Astrocyte (in vitro differentiated cells and primary cell): ENCODE results near the gene CDK9. TPM values are rescaled to one million over a fixed set of nuclear protein-coding genes. Genes with fewer than 3 reads are reported as not detected.

Experiments
- DNase-seq: peaks from one replicate; pipeline ENCODE4 v3.0.0-alpha.2; 2010; ENCODE audit warnings: low read depth
- FAIRE-seq: peaks from 2 replicates; lab custom pipeline; 2011; peaks lifted over from hg19 to GRCh38; lab: Jason Lieb, UNC
- H2AFZ ChIP-seq: 2 replicates; pipeline ENCODE4 v1.6.0; 2012; ENCODE audit warnings: low read depth, low read length, inconsistent platforms
- H3K27ac ChIP-seq: 2 replicates; pipeline ENCODE4 v1.5.1; 2011; ENCODE audit warnings: low read depth, low read length, inconsistent platforms
- H3K27me3 ChIP-seq: 2 replicates; pipeline ENCODE4 v1.6.0; 2011; ENCODE audit warnings: low read length, inconsistent platforms; ENCODE audit not compliant: insufficient read depth
- H3K36me3 ChIP-seq: 2 replicates; pipeline ENCODE4 v1.5.1; 2011; ENCODE audit warnings: low read length, inconsistent platforms; ENCODE audit not compliant: insufficient read depth
- H3K4me1 ChIP-seq: 2 replicates; pipeline ENCODE4 v1.5.1; 2011; ENCODE audit warnings: low read length, inconsistent platforms; ENCODE audit not compliant: insufficient read depth
- H3K4me2 ChIP-seq: 2 replicates; pipeline ENCODE4 v1.6.0; 2012; ENCODE audit warnings: low read length, inconsistent platforms
- H3K4me3 ChIP-seq: 2 replicates; pipeline ENCODE4 v1.5.1; 2011; ENCODE audit warnings: low read depth, mild to moderate bottlenecking, low read length, inconsistent platforms; ENCODE audit not compliant: insufficient read depth
- H3K79me2 ChIP-seq: 2 replicates; pipeline ENCODE4 v1.6.0; 2012; ENCODE audit warnings: mild to moderate bottlenecking, low read length, inconsistent platforms; ENCODE audit not compliant: insufficient read depth
- H3K9ac ChIP-seq: 2 replicates; pipeline ENCODE4 v1.6.0; 2012; ENCODE audit warnings: mild to moderate bottlenecking, low read length, inconsistent platforms
- H3K9me3 ChIP-seq: 2 replicates; pipeline ENCODE4 v1.5.1; 2012; ENCODE audit warnings: low read depth, mild to moderate bottlenecking, low read length, inconsistent platforms; ENCODE audit not compliant: insufficient read depth
- H4K20me1 ChIP-seq: 2 replicates; pipeline ENCODE4 v1.6.0; 2012; ENCODE audit warnings: low read length, inconsistent platforms; ENCODE audit not compliant: insufficient read depth
- H3K27ac Mint-ChIP-seq: one replicate; pipeline ENCODE4 v1.8.0; 2021; ENCODE audit warnings: mild to moderate bottlenecking, mixed read lengths; ENCODE audit not compliant: unreplicated experiment
- H3K27me3 Mint-ChIP-seq: one replicate; pipeline ENCODE4 v1.8.0; 2021; ENCODE audit warnings: low read depth, mixed read lengths; ENCODE audit not compliant: unreplicated experiment
- H3K36me3 Mint-ChIP-seq: one replicate; pipeline ENCODE4 v1.8.0; 2021; ENCODE audit warnings: low read depth, mixed read lengths; ENCODE audit not compliant: unreplicated experiment
- H3K4me1 Mint-ChIP-seq: one replicate; pipeline ENCODE4 v1.8.0; 2021; ENCODE audit warnings: low read depth, mixed read lengths; ENCODE audit not compliant: unreplicated experiment
- H3K4me3 Mint-ChIP-seq: one replicate; pipeline ENCODE4 v1.8.0; 2021; ENCODE audit warnings: mild to moderate bottlenecking, moderate library complexity, mixed read lengths; ENCODE audit not compliant: unreplicated experiment
- H3K9me3 Mint-ChIP-seq: one replicate; pipeline ENCODE4 v1.8.0; 2021; ENCODE audit warnings: mild to moderate bottlenecking, mixed read lengths; ENCODE audit not compliant: unreplicated experiment
- CTCF ChIP-seq: IDR thresholded peaks from 2 replicates; pipeline ENCODE4 v1.5.1; 2011; ENCODE audit warnings: low read depth, mild to moderate bottlenecking, inconsistent platforms, low read length, moderate library complexity; ENCODE audit not compliant: insufficient read depth
- EZH2 ChIP-seq: IDR thresholded peaks from 2 replicates; pipeline ENCODE4 v1.6.1; 2012; ENCODE audit warnings: mild to moderate bottlenecking, low read length, inconsistent platforms; ENCODE audit not compliant: insufficient read depth
- total RNA-seq: library from RNA; stranded (reverse); gene quantifications from 2 replicates; pipeline ENCODE4 v1.2.1, GENCODE V29; 2021

The CDK9 gene
- total RNA-seq, 1 donor from 2014 or later, result 71.7 TPM

GRCh38 chr9:127739614-127740330, 46.1 kb upstream of the CDK9 start:
- FAIRE-seq, result no peak

GRCh38 chr9:127741831-127742434, 43.9 kb upstream of the CDK9 start:
- Mint-ChIP-seq H3K27ac (no peak overlapping the region), H3K4me3 (peak overlapping the region; percentile 79), H3K4me1 (peaks cover 3% of the 10 kb centered on the region), H3K36me3 (no peaks in the 10 kb centered on the region), H3K9me3 (no peaks in the 10 kb centered on the region), H3K27me3 (peaks cover 8% of the 10 kb centered on the region)
- FAIRE-seq, result no peak
- Histone ChIP-seq H3K9ac (no peak overlapping the region), H2AFZ (peak overlapping the region; percentile 58), H3K79me2 (no peaks in the 10 kb centered on the region), H3K36me3 (no peaks in the 10 kb centered on the region), H4K20me1 (no peaks in the 10 kb centered on the region), H3K9me3 (no peaks in the 10 kb centered on the region), H3K27me3 (no peaks in the 10 kb centered on the region), H3K4me2 (peak overlapping the region; percentile 80), H3K27ac (no peak overlapping the region), H3K4me1 (peaks cover 10% of the 10 kb centered on the region), H3K4me3 (peak overlapping the region; percentile 36)
- peak; percentile 10 for DNase-seq
- TF ChIP-seq CTCF (no peak), EZH2 (no peak)

More at GRCh38 chr9:127739614-127740330, 46.1 kb upstream of the CDK9 start:
- H2AFZ ChIP-seq, result no peak overlapping the region
- no peak for TF ChIP-seq CTCF
- TF ChIP-seq EZH2, result no peak
- Mint-ChIP-seq H3K4me3 (no peak overlapping the region), H3K27ac (no peak overlapping the region), H3K36me3 (no peaks in the 10 kb centered on the region), H3K27me3 (peaks cover 5% of the 10 kb centered on the region), H3K4me1 (peaks cover 3% of the 10 kb centered on the region), H3K9me3 (no peaks in the 10 kb centered on the region)
- no peaks in the 10 kb centered on the region for H3K79me2 ChIP-seq
- H3K4me2 ChIP-seq, result no peak overlapping the region
- DNase-seq, result no peak
- H3K36me3 ChIP-seq, result no peaks in the 10 kb centered on the region
- H4K20me1 ChIP-seq, result no peaks in the 10 kb centered on the region
- H3K9me3 ChIP-seq, result no peaks in the 10 kb centered on the region
- no peak overlapping the region for H3K9ac ChIP-seq
- no peaks in the 10 kb centered on the region for H3K27me3 ChIP-seq
- no peak overlapping the region for H3K27ac ChIP-seq
- H3K4me3 ChIP-seq, result no peak overlapping the region
- peaks cover 16% of the 10 kb centered on the region for H3K4me1 ChIP-seq
